K562 (cell line): ENCODE results near the gene CREM. TPM values are rescaled to one million over a fixed set of nuclear protein-coding genes. Genes with fewer than 3 reads are reported as not detected.

ENCODE experiments used
- ATF6 ChIP-seq: sonication (generic); formaldehyde crosslinking; IDR thresholded peaks from 2 replicates; pipeline ENCODE4 v1.4.0; 2020; ENCODE audit warnings: mild to moderate bottlenecking, missing genetic modification reagents
- CSDE1 ChIP-seq, 2 experiments: fragments of 450-650 bp; IDR thresholded peaks; 2 replicates each; pipeline ENCODE4 v1.6.1; 2016; ENCODE audit warnings: mild to moderate bottlenecking in 1 of 2
- EP400 ChIP-seq: fragments of 450-650 bp; IDR thresholded peaks from 2 replicates; pipeline ENCODE4 v1.6.1; 2017; ENCODE audit warnings: antibody characterized with exemption, mild to moderate bottlenecking, moderate library complexity
- FOXA1 ChIP-seq: fragments of 450-650 bp; IDR thresholded peaks from 2 replicates; pipeline ENCODE4 v1.6.1; 2016; ENCODE audit warnings: mild to moderate bottlenecking, borderline replicate concordance
- GATAD2A ChIP-seq: fragments of 450-650 bp; IDR thresholded peaks from 2 replicates; pipeline ENCODE4 v1.6.1; 2017
- NCOA6 ChIP-seq: fragments of 450-650 bp; IDR thresholded peaks from 2 replicates; pipeline ENCODE4 v1.6.1; 2017; ENCODE audit warnings: mild to moderate bottlenecking
- NR2F6 ChIP-seq: fragments of 450-650 bp; formaldehyde crosslinking; IDR thresholded peaks from 2 replicates; pipeline ENCODE4 v1.4.0; 2020; ENCODE audit warnings: mild to moderate bottlenecking
- PRMT5 ChIP-seq: sonication (generic); formaldehyde crosslinking; IDR thresholded peaks from 2 replicates; pipeline ENCODE4 v1.5.0; 2020; ENCODE audit warnings: missing genetic modification reagents
- PURB ChIP-seq: sonication (generic); formaldehyde crosslinking; IDR thresholded peaks from 2 replicates; pipeline ENCODE4 v1.9.0; 2021; ENCODE audit warnings: low read depth, mild to moderate bottlenecking, missing genetic modification reagents
- RBM39 ChIP-seq: fragments of 200-400 bp; formaldehyde crosslinking; optimal IDR thresholded peaks from 2 replicates; pipeline ENCODE3; 2018; ENCODE audit warnings: low read depth, low read length
- REST ChIP-seq, 2 experiments: fragments of 450-650 bp; formaldehyde crosslinking in 1 of 2; IDR thresholded peaks; 2 replicates each; pipeline versions ENCODE4 v1.4.0 to v1.6.1; 2014 to 2020; ENCODE audit warnings: mild to moderate bottlenecking in 2 of 2, borderline replicate concordance in 1 of 2, low read depth in 1 of 2
- ZBTB17 ChIP-seq: fragments of 450-650 bp; formaldehyde crosslinking; IDR thresholded peaks from 2 replicates; pipeline ENCODE4 v1.4.0; 2020; ENCODE audit warnings: mild to moderate bottlenecking
- ZBTB26 ChIP-seq: fragments of 450-650 bp; formaldehyde crosslinking; IDR thresholded peaks from 2 replicates; pipeline ENCODE4 v1.4.0; 2022; ENCODE audit warnings: missing genetic modification characterization
- ZNF280B ChIP-seq: fragments of 250-450 bp; sonication (Bioruptor Pico); IDR thresholded peaks from 2 replicates; pipeline ENCODE4 v1.5.1; 2021; ENCODE audit warnings: mild to moderate bottlenecking
- ZNF507 ChIP-seq: conservative IDR thresholded peaks from 2 replicates; pipeline ENCODE4 v1.6.1; 2017; ENCODE audit warnings: missing genetic modification characterization, missing compliant biosample characterization
- ZNF696 ChIP-seq: fragments of 250-450 bp; sonication (Bioruptor Pico); conservative IDR thresholded peaks from 2 replicates; pipeline ENCODE4 v1.4.0; 2020; ENCODE audit warnings: mild to moderate bottlenecking, moderate library complexity
- polyA plus RNA-seq, 8 experiments: library from polyadenylated mRNA; depleted of rRNA in 4 of 8; stranded (reverse) in 5 of 8; unstranded in 3 of 8; fragments of >200 nt; fragmentation: Nextera tagmentation in 2 of 8; fragmentation: Illumina TruSeq in 1 of 8; extraction: Ambion mirVana in 2 of 8; extraction: Trizol in 1 of 8; gene quantifications; 2 replicates each; pipeline versions ENCODE4 v1.2.1 to v1.2.3, GENCODE V29; 2011 to 2014; ENCODE audit warnings: inconsistent platforms in 1 of 8, missing spikeins in 1 of 8
- total RNA-seq, 7 experiments: library from RNA; depleted of rRNA in 6 of 7; stranded (reverse); fragments of >200 nt in 6 of 7; fragmentation: Illumina TruSeq in 2 of 7; extraction: Trizol in 2 of 7; gene quantifications; 2 replicates each; pipeline versions ENCODE4 v1.2.1 to v1.2.3, GENCODE V29; 2011 to 2021; ENCODE audit warnings: low replicate concordance in 1 of 7

The CREM gene
- total and polyA plus RNA-seq, 9 of the 15 experiments (the other 6 are each of a cell fraction or from before 2014, with no cell fraction given) = 39.1 to 70.2 (median 48.3) TPM

- TF ChIP-seq FOXA1 (no peak), EP400 (peak; percentile 81), GATAD2A (no peak), RBM39 (no peak), ZNF507 (tag) (no peak), ZNF280B (CRISPR knock-in tag) (no peak), ZBTB26 (no peak), NR2F6 (CRISPR knock-in tag) (no peak), PURB (no peak), ZBTB17 (CRISPR knock-in tag) (peak; percentile 15; the same call in 1 of the 2 replicates), ZNF696 (CRISPR knock-in tag) (no peak), CSDE1 (IDR thresholded peaks at IDR 0.05) (0 out of 4 replicates have a peak, but pooled peaks of 1 of the 2 experiments have one; percentile 40), PRMT5 (no peak), ATF6 (CRISPR knock-in tag) (no peak), REST (IDR thresholded peaks at IDR 0.05; ENCODE audit: borderline replicate concordance) (no peak), REST (CRISPR knock-in tag; IDR thresholded peaks at IDR 0.05; ENCODE audit: low read depth) (no peak), NCOA6 (no peak)
Observed at GRCh38 chr10:35090162-35090954, 36.3 kb upstream of the CREM start, which contains the start of gene CUL2 (continued).
